HCT116 (cell line): ENCODE measurements around the gene RGS6. TPM values are rescaled to one million over a fixed set of nuclear protein-coding genes. Genes with fewer than 3 reads are reported as not detected.

Experiments
- ATAC-seq: fragments of 200-7000 bp; cut with Tn5 transposase; 2 replicates; pipeline ENCODE4 v1.9.1; 2020; ENCODE audit warnings: mild to moderate bottlenecking, moderate library complexity
- BruUV-seq: library from RNA; stranded (reverse); fragments of 400-500 nt; replicated peaks from 2 replicates; lab custom pipeline; 2021; lab: Mats Ljungman, UMichigan
- CTCF ChIA-PET: fragments of 300-600 bp; sonication (Branson Sonifier 250); formaldehyde crosslinking; loops from one replicate; lab custom pipeline; 2021; ENCODE audit warnings: antibody characterized with exemption; lab: Charles Lee
- POLR2A ChIA-PET: fragments of 300-600, 350-600 bp; sonication (Branson Sonifier 250); formaldehyde crosslinking; loops from one replicate; lab custom pipeline; 2021; ENCODE audit warnings: antibody characterized with exemption; lab: Charles Lee
- RAD21 ChIA-PET, 2 experiments: fragments of 300-600 bp; sonication (Branson Sonifier 250); formaldehyde crosslinking; loops; one replicate each; lab custom pipeline; 2023; ENCODE audit warnings: low total read pairs in 2 of 2; ENCODE audit not compliant: uncharacterized antibody in 2 of 2, unreplicated experiment in 2 of 2, low non-redundant PET in 1 of 2; lab: Charles Lee
- DNase-seq: peaks from one replicate; pipeline ENCODE4 v3.0.0-alpha.2; 2010; ENCODE audit warnings: low read depth, low spot score
- H2AFZ ChIP-seq: fragments of 200-600 bp; shearing (Covaris generic), sonication (generic); 2 replicates; pipeline ENCODE4 v1.6.1; 2017; ENCODE audit warnings: low read depth, mixed run types, mixed read lengths, antibody characterized with exemption, low read length; ENCODE audit not compliant: poor library complexity, severe bottlenecking
- H3K27ac ChIP-seq: 2 replicates; pipeline ENCODE4 v1.5.1; 2012; ENCODE audit warnings: low read depth, low read length
- H3K27me3 ChIP-seq: fragments of 200-600 bp; sonication (generic); 2 replicates; pipeline ENCODE4 v1.6.1; 2016; ENCODE audit warnings: mixed run types, low read length, mixed read lengths; ENCODE audit not compliant: insufficient read depth
- H3K36me3 ChIP-seq, 2 experiments: fragments of 200-500 bp in 1 of 2; fragments of 200-600 bp in 1 of 2; sonication (Bioruptor generic) in 1 of 2; sonication (generic) in 1 of 2; 2 replicates each; pipeline versions ENCODE4 v1.5.1 to v1.6.1; 2014 to 2016; ENCODE audit warnings: low read length in 2 of 2, inconsistent platforms in 1 of 2, mixed read lengths in 1 of 2, mixed run types in 1 of 2; ENCODE audit not compliant: insufficient read depth in 2 of 2, control insufficient read depth in 1 of 2
- H3K4me1 ChIP-seq, 2 experiments: fragments of 200-600 bp in 1 of 2; sonication (generic) in 1 of 2; 2 replicates each; pipeline versions ENCODE4 v1.5.1 to v1.6.1; 2012 to 2017; ENCODE audit warnings: low read length in 2 of 2, inconsistent platforms in 1 of 2, mild to moderate bottlenecking in 1 of 2, mixed read lengths in 1 of 2, mixed run types in 1 of 2, moderate library complexity in 1 of 2; ENCODE audit not compliant: insufficient read depth in 2 of 2, control insufficient read depth in 1 of 2
- H3K4me2 ChIP-seq: fragments of 200-600 bp; sonication (generic); 2 replicates; pipeline ENCODE4 v1.6.1; 2017; ENCODE audit warnings: mixed run types, low read length, mixed read lengths
- H3K4me3 ChIP-seq, 2 experiments: fragments of 200-600 bp in 1 of 2; sonication (generic) in 1 of 2; replicated peaks in 1 of 2; 2 replicates each; pipeline ENCODE4 v1.5.1; 2011 to 2016; ENCODE audit warnings: low read length in 2 of 2, control low read depth in 1 of 2, low read depth in 1 of 2, mild to moderate bottlenecking in 1 of 2, mixed read lengths in 1 of 2, mixed run types in 1 of 2
- H3K79me2 ChIP-seq: fragments of 200-600 bp; sonication (generic); 2 replicates; pipeline ENCODE4 v1.6.1; 2017; ENCODE audit warnings: mild to moderate bottlenecking, mixed run types, low read length, moderate library complexity, mixed read lengths; ENCODE audit not compliant: insufficient read depth
- H3K9ac ChIP-seq: fragments of 200-600 bp; sonication (generic); 2 replicates; pipeline ENCODE4 v1.6.1; 2016; ENCODE audit warnings: low read length, mixed read lengths
- H3K9me2 ChIP-seq: fragments of 200-600 bp; sonication (generic), shearing (Covaris generic); 2 replicates; pipeline ENCODE4 v1.6.1; 2017; ENCODE audit warnings: mixed run types, mild to moderate bottlenecking, moderate library complexity; ENCODE audit not compliant: insufficient read depth
- H3K9me3 ChIP-seq, 2 experiments: fragments of 200-500 bp in 1 of 2; fragments of 200-600 bp in 1 of 2; sonication (Bioruptor generic) in 1 of 2; sonication (generic) in 1 of 2; 2 replicates each; pipeline ENCODE4 v1.6.1; 2014 to 2017; ENCODE audit warnings: low read length in 2 of 2, mixed read lengths in 2 of 2, inconsistent platforms in 1 of 2, low read depth in 1 of 2, mild to moderate bottlenecking in 1 of 2, mixed run types in 1 of 2, moderate library complexity in 1 of 2; ENCODE audit not compliant: control insufficient read depth in 1 of 2, insufficient read depth in 1 of 2
- H4K20me1 ChIP-seq: fragments of 200-600 bp; sonication (generic), shearing (Covaris generic); 2 replicates; pipeline ENCODE4 v1.6.1; 2017; ENCODE audit warnings: mixed run types, mild to moderate bottlenecking, moderate library complexity; ENCODE audit not compliant: insufficient read depth
- CBX3 ChIP-seq: IDR thresholded peaks from 2 replicates; pipeline ENCODE4 v1.6.1; 2012; ENCODE audit warnings: low read depth
- EGR1 ChIP-seq: IDR thresholded peaks from 2 replicates; pipeline ENCODE4 v1.6.1; 2012; ENCODE audit warnings: low read depth
- ELF1 ChIP-seq: IDR thresholded peaks from 2 replicates; pipeline ENCODE4 v1.6.1; 2012; ENCODE audit warnings: low read depth, borderline replicate concordance
- EZH2 ChIP-seq: fragments of 200-600 bp; sonication (generic); IDR thresholded peaks from 2 replicates; pipeline ENCODE4 v1.6.1; 2017; ENCODE audit warnings: antibody characterized with exemption, mixed run types
- FOSL1 ChIP-seq: IDR thresholded peaks from 2 replicates; pipeline ENCODE4 v1.6.1; 2012; ENCODE audit warnings: low read depth
- JUND ChIP-seq: IDR thresholded peaks from 2 replicates; pipeline ENCODE4 v1.6.1; 2012
- MAX ChIP-seq: IDR thresholded peaks from 2 replicates; pipeline ENCODE4 v1.6.1; 2012
- POLR2A ChIP-seq: IDR thresholded peaks from 2 replicates; pipeline ENCODE4 v1.7.0; 2011; ENCODE audit warnings: borderline replicate concordance; ENCODE audit not compliant: insufficient read depth, insufficient read length; ENCODE audit errors: extremely low read depth
- POLR2AphosphoS5 ChIP-seq: IDR thresholded peaks from 2 replicates; pipeline ENCODE4 v1.6.1; 2011; ENCODE audit warnings: mild to moderate bottlenecking, low read depth, low read length, moderate library complexity
- RAD21 ChIP-seq: IDR thresholded peaks from 2 replicates; pipeline ENCODE4 v1.6.1; 2012; ENCODE audit warnings: low read depth, mild to moderate bottlenecking
- REST ChIP-seq: IDR thresholded peaks from 2 replicates; pipeline ENCODE4 v1.6.1; 2012; ENCODE audit warnings: low read depth
- SIN3A ChIP-seq: IDR thresholded peaks from 2 replicates; pipeline ENCODE4 v1.6.1; 2012; ENCODE audit warnings: low read depth
- SP1 ChIP-seq: IDR thresholded peaks from 2 replicates; pipeline ENCODE4 v1.6.1; 2012; ENCODE audit warnings: low read depth
- SRF ChIP-seq: IDR thresholded peaks from 2 replicates; pipeline ENCODE4 v1.6.1; 2012; ENCODE audit warnings: low read depth
- YY1 ChIP-seq: IDR thresholded peaks from 2 replicates; pipeline ENCODE4 v1.6.1; 2011; ENCODE audit warnings: low read length, low read depth, moderate library complexity, mild to moderate bottlenecking; ENCODE audit not compliant: insufficient replicate concordance; ENCODE audit errors: extremely low read depth
- ZNF274 ChIP-seq: fragments of 200-500 bp; sonication (Bioruptor generic); IDR thresholded peaks from 2 replicates; pipeline ENCODE4 v1.6.1; 2014; ENCODE audit warnings: mild to moderate bottlenecking, low read depth, low read length, inconsistent platforms
- intact Hi-C: fragments of 100-400 bp; cut with micrococcal nuclease; formaldehyde crosslinking; loops from 2 replicates; pipeline ENCODE4 v1.10.0; 2022
- total RNA-seq: library from RNA; stranded (reverse); gene quantifications from one replicate; pipeline ENCODE4 v1.2.1, GENCODE V29; 2021; ENCODE audit not compliant: unreplicated experiment
- TF ChIP-seq, protein P1 (sequence below), 3 experiments: fragments of 200-600 bp in 1 of 3; sonication (generic) in 1 of 3; IDR thresholded peaks in 2 of 3; conservative IDR thresholded peaks in 1 of 3; 2 replicates each; pipeline ENCODE4 v1.5.1; 2012 to 2017; ENCODE audit warnings: low read depth in 2 of 3, low read length in 2 of 3, antibody characterized with exemption in 1 of 3, borderline replicate concordance in 1 of 3, control low read depth in 1 of 3, mild to moderate bottlenecking in 1 of 3, mixed read lengths in 1 of 3, mixed run types in 1 of 3, moderate library complexity in 1 of 3; ENCODE audit not compliant: insufficient read depth in 1 of 3
- TF ChIP-seq, protein P2 (sequence below): IDR thresholded peaks from 2 replicates; pipeline ENCODE4 v1.6.1; 2012

The RGS6 gene
- total RNA-seq, 1 experiment from 2014 or later, result 4.7 TPM

GRCh38 chr14:72366619-72367018 lies 434.4 kb downstream of the RGS6 start:
- H3K9ac ChIP-seq, result no peak overlapping the region
- H2AFZ ChIP-seq, result no peak overlapping the region
- H3K79me2 ChIP-seq, result no peaks in the 10 kb centered on the region
- H3K27ac ChIP-seq, result no peak overlapping the region
- H3K36me3 ChIP-seq, result no peaks in the 10 kb centered on the region; a peak in 1 of 4 replicates
- intact Hi-C loops, result no loop called here
- ChIA-PET POLR2A (no interaction called here), RAD21 (no interaction called here), CTCF (no interaction called here)
- no peaks in the 10 kb centered on the region for H3K4me1 ChIP-seq
- ATAC-seq, result no peak
- TF ChIP-seq YY1 (no peak), FOSL1 (no peak), POLR2AphosphoS5 (no peak), SRF (no peak), ZNF274 (no peak), JUND (no peak), POLR2A (no peak), EGR1 (no peak)
- TF ChIP-seq, protein P1, sequence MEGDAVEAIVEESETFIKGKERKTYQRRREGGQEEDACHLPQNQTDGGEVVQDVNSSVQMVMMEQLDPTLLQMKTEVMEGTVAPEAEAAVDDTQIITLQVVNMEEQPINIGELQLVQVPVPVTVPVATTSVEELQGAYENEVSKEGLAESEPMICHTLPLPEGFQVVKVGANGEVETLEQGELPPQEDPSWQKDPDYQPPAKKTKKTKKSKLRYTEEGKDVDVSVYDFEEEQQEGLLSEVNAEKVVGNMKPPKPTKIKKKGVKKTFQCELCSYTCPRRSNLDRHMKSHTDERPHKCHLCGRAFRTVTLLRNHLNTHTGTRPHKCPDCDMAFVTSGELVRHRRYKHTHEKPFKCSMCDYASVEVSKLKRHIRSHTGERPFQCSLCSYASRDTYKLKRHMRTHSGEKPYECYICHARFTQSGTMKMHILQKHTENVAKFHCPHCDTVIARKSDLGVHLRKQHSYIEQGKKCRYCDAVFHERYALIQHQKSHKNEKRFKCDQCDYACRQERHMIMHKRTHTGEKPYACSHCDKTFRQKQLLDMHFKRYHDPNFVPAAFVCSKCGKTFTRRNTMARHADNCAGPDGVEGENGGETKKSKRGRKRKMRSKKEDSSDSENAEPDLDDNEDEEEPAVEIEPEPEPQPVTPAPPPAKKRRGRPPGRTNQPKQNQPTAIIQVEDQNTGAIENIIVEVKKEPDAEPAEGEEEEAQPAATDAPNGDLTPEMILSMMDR (IDR thresholded peaks at IDR 0.05 in 2 of 3, conservative IDR thresholded peaks at IDR 0.05 in 1 of 3; ENCODE audit: borderline replicate concordance in 1 of 3, insufficient read depth in 1 of 3, low read depth in 2 of 3, low read length in 2 of 3), result no peak
- no peaks in the 10 kb centered on the region for H3K27me3 ChIP-seq
- no peak overlapping the region for H3K4me2 ChIP-seq
- H3K9me3 ChIP-seq, result no peaks in the 10 kb centered on the region
- no TSS peak for BruUV-seq
- no peak for DNase-seq
- no peaks in the 10 kb centered on the region for H4K20me1 ChIP-seq
- no peaks in the 10 kb centered on the region for H3K9me2 ChIP-seq
- no peak overlapping the region for H3K4me3 ChIP-seq

DNA sequence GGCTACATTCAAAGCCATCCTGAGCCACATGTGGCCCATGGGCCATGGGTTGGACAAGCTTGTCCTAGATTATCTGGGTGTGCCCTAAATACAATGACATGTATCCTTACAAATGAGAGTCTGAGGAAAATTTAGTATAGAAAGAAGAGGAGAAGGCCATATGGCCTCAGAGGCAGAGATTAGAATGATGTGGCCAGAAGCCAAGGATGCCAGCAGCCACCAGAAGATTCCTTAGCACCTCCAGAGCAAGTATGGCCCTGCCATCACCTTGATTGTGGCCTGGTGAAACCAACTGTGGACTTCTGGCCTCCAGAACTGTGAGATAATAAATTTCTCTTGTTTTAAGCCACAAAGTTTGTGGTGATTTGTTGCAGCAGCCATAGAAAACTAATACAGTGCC lies 436.9 kb downstream of the RGS6 start:
- no peaks in the 10 kb centered on the region for H3K4me1 ChIP-seq
- no peaks in the 10 kb centered on the region for H3K9me2 ChIP-seq
- H3K9ac ChIP-seq, result no peak overlapping the region
- no peaks in the 10 kb centered on the region for H3K27me3 ChIP-seq
- ChIA-PET RAD21 (no interaction called here), POLR2A (no interaction called here), CTCF (no interaction called here)
- H3K4me2 ChIP-seq, result no peak overlapping the region
- H3K27ac ChIP-seq, result no peak overlapping the region
- H3K79me2 ChIP-seq, result no peaks in the 10 kb centered on the region
- intact Hi-C loops, result no loop called here
- H4K20me1 ChIP-seq, result no peaks in the 10 kb centered on the region
- ATAC-seq (no peak), DNase-seq (no peak)
- H3K9me3 ChIP-seq, result no peaks in the 10 kb centered on the region
- H3K36me3 ChIP-seq, result no peaks in the 10 kb centered on the region; a peak in 1 of 4 replicates
- H2AFZ ChIP-seq, result no peak overlapping the region
- BruUV-seq, result no TSS peak
- H3K4me3 ChIP-seq, result no peak overlapping the region
- TF ChIP-seq SP1, result no peak
- TF ChIP-seq FOSL1, result no peak
- no peak for TF ChIP-seq SIN3A
- no peak for TF ChIP-seq EGR1
- TF ChIP-seq SRF, result no peak
- TF ChIP-seq REST, result no peak
- TF ChIP-seq, protein P2, sequence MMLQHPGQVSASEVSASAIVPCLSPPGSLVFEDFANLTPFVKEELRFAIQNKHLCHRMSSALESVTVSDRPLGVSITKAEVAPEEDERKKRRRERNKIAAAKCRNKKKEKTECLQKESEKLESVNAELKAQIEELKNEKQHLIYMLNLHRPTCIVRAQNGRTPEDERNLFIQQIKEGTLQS, result no peak
- TF ChIP-seq EZH2, result no peak
- TF ChIP-seq CBX3, result no peak
- no peak for TF ChIP-seq RAD21
- TF ChIP-seq ELF1, result no peak
- TF ChIP-seq MAX, result no peak
